Stomach (tissue), 4 donors: ENCODE measurements around the gene PGBD5.

Experiments
- CTCF ChIP-seq, 7 experiments: fragments of 450-650 bp in 4 of 7; fragments of 200-600 bp in 3 of 7; sonication (generic) in 3 of 7; IDR thresholded peaks; one replicate each; pipeline ENCODE4 v1.5.1; 2016 to 2019; ENCODE audit warnings: antibody characterized with exemption in 7 of 7, control low read depth in 2 of 7, mild to moderate bottlenecking in 1 of 7
- EP300 ChIP-seq: sonication (generic); formaldehyde crosslinking; IDR thresholded peaks from one replicate; pipeline ENCODE4 v1.6.1; 2017; ENCODE audit warnings: antibody characterized with exemption

DNA sequence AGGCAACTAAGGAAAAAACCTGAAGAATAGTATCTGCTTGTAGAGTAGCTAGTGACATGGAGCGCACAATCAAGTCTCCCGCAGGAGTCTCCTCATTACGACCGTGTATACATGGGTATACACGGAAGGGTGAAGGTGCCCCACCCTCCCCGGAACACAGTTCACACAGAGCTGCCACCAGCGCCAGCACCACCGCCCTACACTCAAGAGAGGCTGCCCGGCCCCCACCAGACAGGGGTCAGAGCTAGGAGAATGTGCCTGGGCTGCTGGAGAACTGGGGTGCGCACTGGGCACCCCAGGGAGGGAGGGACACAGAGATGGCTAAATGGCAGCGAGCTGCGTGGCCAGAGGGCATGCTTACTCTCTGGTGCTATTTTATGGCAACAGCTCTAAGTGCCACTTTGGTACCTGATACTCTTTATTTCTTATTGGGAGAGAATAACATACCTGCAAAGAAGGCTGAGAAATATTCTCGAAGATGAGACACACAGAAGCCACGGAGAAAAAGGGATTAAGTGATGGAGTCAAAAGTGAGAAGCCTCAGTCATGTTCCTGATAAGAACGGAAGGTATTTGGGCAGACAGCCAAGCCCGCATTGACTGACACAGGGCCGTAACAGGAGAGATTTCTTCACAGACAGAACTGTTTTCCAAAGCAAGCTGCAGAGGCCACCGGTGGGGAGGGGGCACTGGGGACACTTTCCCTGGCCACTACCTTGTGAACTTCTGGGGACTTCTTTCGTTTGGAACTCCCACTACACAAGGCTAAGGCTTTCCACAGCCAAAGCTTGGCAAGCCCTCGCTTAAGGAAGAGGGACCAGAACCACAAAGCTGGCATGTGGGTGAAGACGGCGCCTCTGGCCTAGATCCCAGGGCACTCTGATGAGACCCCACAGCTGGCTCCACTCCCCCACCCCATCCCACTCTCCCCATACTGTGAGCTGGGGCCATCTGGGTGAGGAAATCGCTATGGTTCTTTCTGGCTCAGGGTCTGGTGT is 108.0 kb downstream of the PGBD5 start:
- TF ChIP-seq CTCF (IDR thresholded peaks at IDR 0.05) (no peak), EP300 (no peak)
